NCI-H69 (cell line): ENCODE results near the gene SNRPD3.
"Not testable (repeated sequence)": the region's sequence is repeated elsewhere in the genome, so short reads cannot be mapped to it uniquely, and the experiment has no call there.

ENCODE experiments used
- DNase-seq: peaks from one replicate; lab custom pipeline; 2025; lab: John Stamatoyannopoulos, UW

The SNRPD3 gene

GRCh38 chr22:24609888-24610287 is 54.1 kb downstream of the SNRPD3 start:
- not testable (repeated sequence) for DNase-seq

GRCh38 chr22:24614794-24615193 is 59.0 kb downstream of the SNRPD3 start:
- not testable (repeated sequence) for DNase-seq

- not testable (repeated sequence) for DNase-seq
Observed at GRCh38 chr22:24621244-24621643, 65.4 kb downstream of the SNRPD3 start.

GRCh38 chr22:24622596-24622995 is 66.8 kb downstream of the SNRPD3 start:
- not testable (repeated sequence) for DNase-seq
